GM19043 (cell line): Measurements from ENCODE around the gene MCOLN3.
"Not testable (repeated sequence)": the region's sequence is repeated elsewhere in the genome, so short reads cannot be mapped to it uniquely, and the experiment has no call there.

Experiments used
- ATAC-seq: cut with Tn5 transposase; IDR thresholded peaks from one replicate; pipeline ENCODE4 v1.9.1; 2021; ENCODE audit warnings: low read depth; ENCODE audit not compliant: unreplicated experiment

Gene MCOLN3

GRCh38 chr1:85054664-85055063 lies 6.4 kb upstream of the MCOLN3 start:
- ATAC-seq = no peak

- ATAC-seq = no peak
Observed at GRCh38 chr1:85049735-85050166, 1.5 kb upstream of the MCOLN3 start.

- peak; percentile 43 for ATAC-seq
Observed at GRCh38 chr1:85047472-85048295, 616 bp downstream of the MCOLN3 start.

- no peak for ATAC-seq
Observed at GRCh38 chr1:85047144-85047471, 1.2 kb downstream of the MCOLN3 start.

GRCh38 chr1:85042413-85042812 lies 5.9 kb downstream of the MCOLN3 start:
- no peak for ATAC-seq

GRCh38 chr1:85041793-85042192 lies 6.5 kb downstream of the MCOLN3 start:
- no peak for ATAC-seq

- ATAC-seq = no peak
Observed at GRCh38 chr1:85033221-85033620, 15.1 kb downstream of the MCOLN3 start.

- ATAC-seq = no peak
Observed at GRCh38 chr1:85030536-85030935, 17.8 kb downstream of the MCOLN3 start.

- no peak for ATAC-seq
Observed at GRCh38 chr1:85028151-85028550, 20.1 kb downstream of the MCOLN3 start.

GRCh38 chr1:85027242-85027983 lies 20.9 kb downstream of the MCOLN3 start:
- ATAC-seq = peak; percentile 76

- ATAC-seq = no peak
Observed at GRCh38 chr1:85025940-85026339, 22.4 kb downstream of the MCOLN3 start.

- ATAC-seq = no peak
Observed at GRCh38 chr1:85024736-85025135, 23.6 kb downstream of the MCOLN3 start.

GRCh38 chr1:85022700-85023099 lies 25.6 kb downstream of the MCOLN3 start:
- ATAC-seq = no peak

- ATAC-seq = no peak
Observed at GRCh38 chr1:85019994-85020393, 28.3 kb downstream of the MCOLN3 start.

GRCh38 chr1:85015826-85016225 lies 32.5 kb downstream of the MCOLN3 start:
- ATAC-seq = no peak

GRCh38 chr1:85005641-85006040 lies 42.7 kb downstream of the MCOLN3 start:
- ATAC-seq = not testable (repeated sequence)

- no peak for ATAC-seq
Observed at GRCh38 chr1:85001742-85002141, 46.6 kb downstream of the MCOLN3 start.

GRCh38 chr1:84998642-84999280 lies 49.5 kb downstream of the MCOLN3 start:
- peak; percentile 23 for ATAC-seq

- no peak for ATAC-seq
Observed at GRCh38 chr1:84997667-84998600, 50.4 kb downstream of the MCOLN3 start.
